ENCODE data around the gene ATOH8.

Gene ATOH8

GRCh38 chr2:85810371-85811179 lies 56.8 kb downstream of the ATOH8 start:
- no peaks in the 10 kb centered on the region for H3K27me3 ChIP-seq (ENCODE audit: insufficient read depth, low read length)
- H3K9me3 ChIP-seq (ENCODE audit: low read length), result no peaks in the 10 kb centered on the region
- H3K4me1 ChIP-seq (ENCODE audit: insufficient read depth, low read length), result no peaks in the 10 kb centered on the region
- H2AFZ ChIP-seq (ENCODE audit: low read depth, low read length), result no peak overlapping the region
- H3K36me3 ChIP-seq (ENCODE audit: insufficient read depth, low read length), result no peaks in the 10 kb centered on the region
- no peak overlapping the region for H3K4me3 ChIP-seq (ENCODE audit: low read length)

DNA sequence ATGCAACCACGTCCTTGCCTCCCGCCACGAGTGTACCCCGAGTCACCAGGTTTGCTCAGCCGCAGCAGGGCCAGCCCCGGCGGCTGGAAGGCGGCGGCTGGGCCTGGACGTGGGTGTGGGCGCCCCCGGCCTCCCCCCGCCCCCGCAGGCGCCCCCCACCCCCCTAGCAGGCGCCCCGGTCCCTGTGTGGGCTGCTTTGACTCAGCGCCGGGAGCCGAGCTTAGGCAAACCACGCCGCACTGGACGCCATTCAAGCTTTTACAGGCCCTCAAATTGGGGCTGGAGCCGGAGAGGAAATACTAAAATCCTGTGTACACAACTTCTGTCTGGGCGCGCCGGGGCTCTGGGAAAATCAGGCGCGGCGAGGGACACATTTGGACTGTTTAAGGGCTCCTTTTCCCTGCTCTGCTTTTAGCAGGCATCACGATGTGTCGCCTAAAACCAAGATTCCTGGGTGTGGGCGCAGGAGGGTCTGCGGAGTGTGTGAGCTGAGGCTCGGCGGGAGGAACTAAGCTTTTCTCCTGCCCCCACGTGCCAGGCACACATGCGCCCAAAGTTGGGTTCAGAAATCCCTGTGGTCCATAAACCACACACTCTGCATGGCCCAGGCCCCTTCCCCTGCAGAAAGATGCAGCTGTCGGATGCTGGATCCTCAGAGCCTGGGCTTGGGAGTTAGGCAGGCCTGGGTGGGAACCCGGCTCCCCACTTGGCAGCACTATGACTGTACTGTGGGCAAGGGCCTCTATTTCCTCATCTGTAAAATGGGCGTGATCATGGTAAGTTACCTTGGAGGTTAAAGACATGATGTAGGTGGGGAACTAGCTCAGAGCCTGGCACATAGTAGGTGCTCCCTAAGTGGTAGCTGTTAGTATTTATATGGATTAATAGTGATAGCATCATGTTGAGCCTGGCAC lies 57.6 kb downstream of the ATOH8 start:
- no peaks in the 10 kb centered on the region for H3K27me3 ChIP-seq (ENCODE audit: insufficient read depth, low read length)
- no peaks in the 10 kb centered on the region for H3K36me3 ChIP-seq (ENCODE audit: insufficient read depth, low read length)
- H3K4me1 ChIP-seq (ENCODE audit: insufficient read depth, low read length), result no peaks in the 10 kb centered on the region
- H2AFZ ChIP-seq (ENCODE audit: low read depth, low read length), result no peak overlapping the region
- no peaks in the 10 kb centered on the region for H3K9me3 ChIP-seq (ENCODE audit: low read length)
- H3K4me3 ChIP-seq (ENCODE audit: low read length), result no peak overlapping the region

GRCh38 chr2:85812094-85812735 lies 58.4 kb downstream of the ATOH8 start:
- Histone ChIP-seq H2AFZ (ENCODE audit: low read depth, low read length) (no peak overlapping the region), H3K4me1 (ENCODE audit: insufficient read depth, low read length) (no peaks in the 10 kb centered on the region)

DNA sequence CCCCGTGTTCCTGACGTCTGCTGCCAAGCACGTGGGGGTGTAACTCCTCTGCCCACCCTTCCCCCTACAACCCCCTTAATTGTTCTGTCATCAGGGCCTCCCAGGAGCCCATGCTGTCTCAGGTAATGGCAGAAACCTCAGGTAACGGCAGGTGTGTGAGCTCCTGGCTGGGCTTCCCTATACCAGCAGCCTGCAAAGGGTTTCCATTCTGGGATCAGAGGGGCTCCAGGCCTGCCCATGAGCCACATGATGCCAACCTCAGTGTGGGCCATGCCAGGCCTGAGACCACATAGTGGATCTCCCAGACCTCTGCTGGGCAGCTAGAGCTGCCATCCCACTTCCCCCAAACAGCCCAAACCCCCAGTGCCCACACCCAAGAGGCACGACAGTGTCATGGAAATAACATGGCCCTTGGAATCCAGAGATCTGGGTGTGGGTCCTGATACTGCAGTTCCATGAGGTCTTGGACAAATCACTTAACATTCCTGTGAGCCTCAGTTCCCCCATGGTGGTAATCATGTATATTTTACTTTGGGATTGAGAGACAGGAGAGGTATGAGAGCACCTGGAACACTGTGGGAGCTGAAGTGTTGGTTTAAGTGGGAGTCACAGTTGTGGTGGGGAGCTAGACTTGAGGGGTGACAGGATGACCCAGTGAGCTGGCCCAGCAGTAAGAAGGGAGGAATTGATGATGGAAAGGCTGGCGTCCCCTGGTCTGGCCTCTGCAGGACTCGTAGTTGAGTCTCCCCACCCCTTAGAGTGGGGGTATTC lies 59.6 kb downstream of the ATOH8 start:
- Histone ChIP-seq H3K4me1 (ENCODE audit: insufficient read depth, low read length) (no peaks in the 10 kb centered on the region), H3K36me3 (ENCODE audit: insufficient read depth, low read length) (no peaks in the 10 kb centered on the region), H3K9me3 (ENCODE audit: low read length) (no peaks in the 10 kb centered on the region), H3K4me3 (ENCODE audit: low read length) (no peak overlapping the region), H3K27me3 (ENCODE audit: insufficient read depth, low read length) (no peaks in the 10 kb centered on the region), H2AFZ (ENCODE audit: low read depth, low read length) (no peak overlapping the region)

More at GRCh38 chr2:85812094-85812735, 58.4 kb downstream of the ATOH8 start:
- no peaks in the 10 kb centered on the region for H3K27me3 ChIP-seq (ENCODE audit: insufficient read depth, low read length)
- H3K36me3 ChIP-seq (ENCODE audit: insufficient read depth, low read length), result no peaks in the 10 kb centered on the region
- no peak overlapping the region for H3K4me3 ChIP-seq (ENCODE audit: low read length)
- no peaks in the 10 kb centered on the region for H3K9me3 ChIP-seq (ENCODE audit: low read length)

DNA sequence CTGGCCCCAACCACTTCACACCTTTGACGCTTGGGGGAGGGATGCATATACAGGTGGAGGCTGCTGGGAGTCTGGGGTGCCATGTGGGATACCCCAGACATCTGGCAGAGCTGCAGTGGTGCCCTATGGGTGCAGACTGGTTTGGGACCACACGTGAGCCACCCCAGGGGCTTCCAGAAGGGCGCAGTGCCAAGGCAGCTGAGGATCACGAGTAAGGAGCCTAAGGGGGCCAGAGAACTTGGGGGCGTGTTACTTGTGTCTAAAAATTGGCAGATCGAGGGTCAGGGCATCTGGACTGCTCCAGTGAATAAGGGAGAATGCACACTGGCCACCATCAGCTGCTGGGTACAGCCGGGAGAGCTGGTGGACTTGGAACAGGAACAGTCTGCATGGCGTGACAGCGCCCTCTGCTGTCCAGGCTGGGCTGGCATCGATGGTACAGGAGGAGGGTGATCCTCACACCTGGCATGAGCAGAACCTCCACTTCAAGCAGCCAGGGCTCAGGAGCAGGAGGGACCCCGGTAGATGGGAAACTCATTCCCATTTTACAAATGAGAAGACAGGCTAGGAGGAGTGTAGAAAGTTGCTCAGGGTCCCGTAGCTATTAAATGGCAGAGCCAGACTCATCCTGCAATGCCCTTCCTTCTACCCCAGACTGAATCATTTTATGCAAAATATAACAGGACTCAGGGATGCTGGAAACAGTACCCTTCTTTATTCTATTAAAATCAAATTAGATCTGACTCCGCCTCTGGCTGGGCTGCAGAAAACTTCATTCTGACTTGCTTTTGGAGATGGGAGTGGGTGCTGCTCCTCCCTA lies 60.4 kb downstream of the ATOH8 start:
- no peaks in the 10 kb centered on the region for H3K27me3 ChIP-seq (ENCODE audit: insufficient read depth, low read length)
- no peaks in the 10 kb centered on the region for H3K9me3 ChIP-seq (ENCODE audit: low read length)
- H3K4me1 ChIP-seq (ENCODE audit: insufficient read depth, low read length), result no peaks in the 10 kb centered on the region
- H2AFZ ChIP-seq (ENCODE audit: low read depth, low read length), result no peak overlapping the region
- no peaks in the 10 kb centered on the region for H3K36me3 ChIP-seq (ENCODE audit: insufficient read depth, low read length)
- H3K4me3 ChIP-seq (ENCODE audit: low read length), result no peak overlapping the region

DNA sequence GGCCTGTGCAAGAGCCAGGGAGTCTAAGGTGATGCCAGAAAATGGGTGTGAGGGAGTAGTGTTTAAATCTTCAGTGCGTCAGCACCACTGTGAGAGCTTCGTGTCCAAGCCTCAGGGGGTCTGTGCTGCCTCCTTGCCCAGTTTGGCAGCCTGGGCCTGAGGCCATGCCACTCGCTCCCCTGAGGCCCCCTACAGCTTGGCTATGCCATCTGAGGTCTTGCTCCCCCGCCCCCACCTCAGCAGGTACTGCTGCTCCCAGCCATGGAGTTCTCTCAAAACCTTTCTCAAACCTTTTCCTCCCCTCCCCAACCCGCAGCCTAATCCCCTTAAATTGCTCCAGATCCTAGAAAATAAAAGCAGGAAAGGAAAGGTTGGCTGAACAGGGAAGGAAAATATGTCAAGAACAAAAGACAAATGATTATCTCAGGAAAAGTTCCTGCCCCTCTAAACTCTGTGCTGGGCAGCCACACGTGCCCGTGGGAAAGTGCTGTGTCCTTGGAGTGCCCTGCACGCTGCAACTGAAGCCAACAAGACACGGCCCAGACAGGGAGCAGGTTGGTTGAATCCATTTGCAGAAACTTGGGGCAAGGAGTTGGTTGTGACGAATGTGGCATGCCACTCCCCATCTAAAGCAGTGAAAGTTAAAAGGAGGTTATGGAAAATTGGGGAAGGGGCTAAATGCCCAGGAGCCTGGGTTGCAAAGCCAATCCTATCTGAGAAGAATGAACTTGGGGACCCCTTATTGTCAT lies 61.2 kb downstream of the ATOH8 start:
- no peak overlapping the region for H3K4me3 ChIP-seq (ENCODE audit: low read length)
- H3K4me1 ChIP-seq (ENCODE audit: insufficient read depth, low read length), result no peaks in the 10 kb centered on the region
- no peaks in the 10 kb centered on the region for H3K36me3 ChIP-seq (ENCODE audit: insufficient read depth, low read length)
- no peak overlapping the region for H2AFZ ChIP-seq (ENCODE audit: low read depth, low read length)
- H3K9me3 ChIP-seq (ENCODE audit: low read length), result no peaks in the 10 kb centered on the region
- no peaks in the 10 kb centered on the region for H3K27me3 ChIP-seq (ENCODE audit: insufficient read depth, low read length)

DNA sequence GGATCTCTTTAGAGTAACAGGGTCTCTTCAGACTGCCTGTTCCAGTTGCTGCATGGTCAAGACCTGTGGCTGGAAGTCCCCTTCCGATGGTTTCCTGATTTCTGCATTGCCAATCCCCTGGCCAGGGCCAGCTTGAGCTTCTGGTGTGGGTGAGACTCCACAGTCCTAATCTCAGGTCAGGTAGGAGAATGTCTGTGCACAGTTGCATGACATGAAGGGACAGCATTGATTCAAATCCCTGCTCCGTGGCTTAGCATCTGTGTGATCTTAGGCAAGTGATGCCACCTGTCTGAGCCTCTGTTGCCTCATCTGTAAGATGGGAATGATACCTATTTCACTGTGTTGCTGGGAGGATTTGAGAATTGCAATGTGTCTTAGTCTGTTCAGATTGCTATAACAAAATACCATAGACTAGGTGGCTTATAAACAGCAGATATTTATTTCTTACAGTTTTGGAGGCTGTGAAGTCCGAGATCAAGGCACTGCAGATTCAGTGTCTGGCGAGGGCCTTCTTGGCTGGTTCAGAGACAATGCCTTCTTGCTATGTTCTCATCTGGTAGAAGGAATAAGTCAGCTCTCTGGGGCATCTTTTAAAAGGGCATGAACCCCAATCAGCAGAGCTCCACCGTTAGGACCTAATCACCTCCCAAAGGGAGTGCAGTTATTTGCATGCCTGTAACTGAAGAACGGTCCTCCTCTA lies 66.2 kb downstream of the ATOH8 start:
- H3K27me3 ChIP-seq (ENCODE audit: insufficient read depth, low read length), result no peaks in the 10 kb centered on the region
- no peak overlapping the region for H2AFZ ChIP-seq (ENCODE audit: low read depth, low read length)
- H3K4me3 ChIP-seq (ENCODE audit: low read length), result no peak overlapping the region
- H3K9me3 ChIP-seq (ENCODE audit: low read length), result no peaks in the 10 kb centered on the region
- H3K4me1 ChIP-seq (ENCODE audit: insufficient read depth, low read length), result no peaks in the 10 kb centered on the region
- no peaks in the 10 kb centered on the region for H3K36me3 ChIP-seq (ENCODE audit: insufficient read depth, low read length)

DNA sequence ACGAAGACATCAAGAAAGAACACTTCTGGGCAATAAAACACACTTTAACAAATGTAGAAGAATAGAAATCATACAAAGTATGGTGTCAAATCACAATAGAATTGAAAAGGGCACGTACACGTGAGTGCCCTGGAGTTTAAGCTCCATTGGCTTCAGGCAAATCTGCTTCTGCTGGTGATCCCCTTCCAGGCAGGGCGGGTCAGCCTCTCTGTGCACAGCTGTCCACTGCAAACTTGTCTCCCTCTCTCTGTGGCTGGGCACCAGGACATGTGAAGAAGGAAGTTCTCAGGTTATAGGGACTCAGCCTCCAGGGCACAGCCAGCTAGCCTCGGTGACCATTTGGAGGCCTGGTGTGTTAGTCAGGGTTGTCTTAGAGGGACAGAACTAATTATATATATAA lies 69.0 kb downstream of the ATOH8 start:
- Histone ChIP-seq H3K4me3 (ENCODE audit: low read length) (no peak overlapping the region), H3K27me3 (ENCODE audit: insufficient read depth, low read length) (no peaks in the 10 kb centered on the region), H2AFZ (ENCODE audit: low read depth, low read length) (no peak overlapping the region), H3K9me3 (ENCODE audit: low read length) (no peaks in the 10 kb centered on the region), H3K4me1 (ENCODE audit: insufficient read depth, low read length) (no peaks in the 10 kb centered on the region), H3K36me3 (ENCODE audit: insufficient read depth, low read length) (no peaks in the 10 kb centered on the region)

DNA sequence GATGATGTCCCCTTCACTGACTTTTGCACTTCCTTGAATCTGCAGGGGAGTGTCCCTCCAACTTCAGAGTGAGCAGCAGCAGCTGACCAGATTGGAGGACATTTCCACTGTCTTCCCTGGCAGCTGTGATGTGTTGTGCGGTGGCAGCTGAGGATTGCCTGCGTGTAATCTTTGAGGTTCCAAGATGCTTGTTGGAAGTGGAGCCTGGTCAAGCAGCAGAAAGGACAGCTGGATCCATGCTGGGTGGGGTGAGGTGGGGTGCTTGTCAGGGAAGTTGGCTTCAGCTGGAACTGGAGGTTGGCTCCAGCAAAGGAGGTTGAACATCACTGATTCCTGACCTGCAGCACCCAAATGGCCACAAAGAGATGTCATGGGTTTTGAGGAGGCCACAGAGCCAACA lies 70.2 kb downstream of the ATOH8 start:
- H3K36me3 ChIP-seq (ENCODE audit: insufficient read depth, low read length), result no peaks in the 10 kb centered on the region
- H3K27me3 ChIP-seq (ENCODE audit: insufficient read depth, low read length), result no peaks in the 10 kb centered on the region
- H3K4me1 ChIP-seq (ENCODE audit: insufficient read depth, low read length), result no peaks in the 10 kb centered on the region
- no peak overlapping the region for H3K4me3 ChIP-seq (ENCODE audit: low read length)
- no peak overlapping the region for H2AFZ ChIP-seq (ENCODE audit: low read depth, low read length)
- H3K9me3 ChIP-seq (ENCODE audit: low read length), result no peaks in the 10 kb centered on the region

DNA sequence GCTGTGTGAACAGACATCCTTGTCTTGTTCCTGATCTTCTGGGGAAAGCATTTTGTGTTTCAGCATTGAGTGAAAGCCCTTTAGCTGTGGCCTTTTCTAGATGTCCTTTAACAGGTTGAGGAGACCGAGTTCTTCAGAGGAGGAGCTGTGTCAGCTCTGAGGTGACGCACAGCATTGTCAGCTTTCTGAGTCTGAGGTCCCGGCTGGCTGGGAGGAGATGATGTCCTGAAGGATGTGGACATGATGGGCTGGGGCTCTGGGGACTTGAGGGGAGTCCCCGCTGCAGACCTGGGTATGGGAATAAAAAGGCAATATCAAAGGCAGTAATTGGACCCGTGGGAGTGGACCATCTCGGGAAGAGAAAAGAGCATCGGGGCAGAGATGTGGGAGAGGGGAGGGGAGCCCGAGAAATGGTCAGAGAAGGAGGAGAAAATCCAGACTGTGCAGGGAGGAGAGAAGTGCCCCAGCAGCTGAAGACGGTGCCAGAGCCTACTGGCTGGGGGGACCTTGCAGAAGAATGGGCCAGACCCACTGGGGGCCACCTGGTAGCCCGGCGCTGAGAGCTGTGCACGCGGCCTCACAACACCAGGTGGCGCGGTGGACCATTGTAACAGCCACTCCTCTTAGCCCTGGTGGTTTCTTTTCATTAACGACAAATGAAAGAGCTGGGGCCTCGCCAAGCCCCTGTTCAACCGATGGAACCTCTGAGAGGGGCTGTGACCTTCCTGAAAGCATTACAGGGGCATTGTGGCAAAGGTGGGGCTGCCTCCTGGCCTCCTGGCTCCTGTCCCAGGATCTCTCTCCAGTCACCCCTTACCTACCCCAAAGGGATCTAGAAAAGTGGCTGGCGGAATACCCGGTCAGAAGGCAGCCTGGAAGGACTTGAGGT lies 73.4 kb downstream of the ATOH8 start:
- H3K27me3 ChIP-seq (ENCODE audit: insufficient read depth, low read length), result no peaks in the 10 kb centered on the region
- no peaks in the 10 kb centered on the region for H3K9me3 ChIP-seq (ENCODE audit: low read length)
- peak overlapping the region; percentile 11 for H2AFZ ChIP-seq (ENCODE audit: low read depth, low read length)
- H3K36me3 ChIP-seq (ENCODE audit: insufficient read depth, low read length), result no peaks in the 10 kb centered on the region
- H3K4me1 ChIP-seq (ENCODE audit: insufficient read depth, low read length), result no peaks in the 10 kb centered on the region
- no peak overlapping the region for H3K4me3 ChIP-seq (ENCODE audit: low read length)

Data from neuron (in vitro differentiated cells).